ENCODE results near the gene NR3C2. TPM values are rescaled to one million over a fixed set of nuclear protein-coding genes. Genes with fewer than 3 reads are reported as not detected.

NR3C2 gene
- total RNA-seq, 1 donor from 2014 or later: 0.79 TPM

GRCh38 chr4:148349153-148349552, 93.1 kb downstream of the NR3C2 start:
- no peak for FAIRE-seq
- Histone ChIP-seq H3K27me3 (ENCODE audit: control insufficient read depth, insufficient read depth, low read length) (no peaks in the 10 kb centered on the region), H3K4me3 (ENCODE audit: low read depth, low read length) (no peak overlapping the region), H3K36me3 (ENCODE audit: control insufficient read depth, insufficient read depth, low read length) (no peaks in the 10 kb centered on the region)
- DNase-seq (ENCODE audit: low read depth): no peak
- no peak for TF ChIP-seq CTCF (IDR thresholded peaks at IDR 0.05; ENCODE audit: insufficient read depth, low read length, severe bottlenecking)

- FAIRE-seq (no peak), DNase-seq (ENCODE audit: low read depth) (peak; percentile 5)
- Histone ChIP-seq H3K36me3 (ENCODE audit: control insufficient read depth, insufficient read depth, low read length) (no peaks in the 10 kb centered on the region), H3K4me3 (ENCODE audit: low read depth, low read length) (no peak overlapping the region), H3K27me3 (ENCODE audit: control insufficient read depth, insufficient read depth, low read length) (no peaks in the 10 kb centered on the region)
- no peak for TF ChIP-seq CTCF (IDR thresholded peaks at IDR 0.05; ENCODE audit: insufficient read depth, low read length, severe bottlenecking)
Measured at GRCh38 chr4:148346657-148347056, 95.6 kb downstream of the NR3C2 start.

GRCh38 chr4:148345509-148345908, 96.7 kb downstream of the NR3C2 start:
- DNase-seq (ENCODE audit: low read depth) (no peak), FAIRE-seq (no peak)
- H3K27me3 ChIP-seq (ENCODE audit: control insufficient read depth, insufficient read depth, low read length): no peaks in the 10 kb centered on the region
- H3K4me3 ChIP-seq (ENCODE audit: low read depth, low read length): no peak overlapping the region
- TF ChIP-seq CTCF (IDR thresholded peaks at IDR 0.05; ENCODE audit: insufficient read depth, low read length, severe bottlenecking): no peak
- H3K36me3 ChIP-seq (ENCODE audit: control insufficient read depth, insufficient read depth, low read length): no peaks in the 10 kb centered on the region

- Histone ChIP-seq H3K36me3 (ENCODE audit: control insufficient read depth, insufficient read depth, low read length) (no peaks in the 10 kb centered on the region), H3K27me3 (ENCODE audit: control insufficient read depth, insufficient read depth, low read length) (no peaks in the 10 kb centered on the region), H3K4me3 (ENCODE audit: low read depth, low read length) (no peak overlapping the region)
- no peak for TF ChIP-seq CTCF (IDR thresholded peaks at IDR 0.05; ENCODE audit: insufficient read depth, low read length, severe bottlenecking)
- DNase-seq (ENCODE audit: low read depth) (no peak), FAIRE-seq (no peak)
Measured at GRCh38 chr4:148344941-148345340, 97.3 kb downstream of the NR3C2 start.

GRCh38 chr4:148344352-148344751, 97.9 kb downstream of the NR3C2 start:
- no peak for FAIRE-seq
- TF ChIP-seq CTCF (IDR thresholded peaks at IDR 0.05; ENCODE audit: insufficient read depth, low read length, severe bottlenecking): no peak
- DNase-seq (ENCODE audit: low read depth): peak; percentile 13

GRCh38 chr4:148341980-148342800, 100.0 kb downstream of the NR3C2 start:
- no peak overlapping the region for H3K4me3 ChIP-seq (ENCODE audit: low read depth, low read length)
- no peak for TF ChIP-seq CTCF (IDR thresholded peaks at IDR 0.05; ENCODE audit: insufficient read depth, low read length, severe bottlenecking)
- FAIRE-seq (no peak), DNase-seq (ENCODE audit: low read depth) (no peak)
- H3K36me3 ChIP-seq (ENCODE audit: control insufficient read depth, insufficient read depth, low read length): no peaks in the 10 kb centered on the region
- H3K27me3 ChIP-seq (ENCODE audit: control insufficient read depth, insufficient read depth, low read length): no peaks in the 10 kb centered on the region

More at GRCh38 chr4:148344352-148344751, 97.9 kb downstream of the NR3C2 start:
- Histone ChIP-seq H3K27me3 (ENCODE audit: control insufficient read depth, insufficient read depth, low read length) (no peaks in the 10 kb centered on the region), H3K36me3 (ENCODE audit: control insufficient read depth, insufficient read depth, low read length) (no peaks in the 10 kb centered on the region), H3K4me3 (ENCODE audit: low read depth, low read length) (no peak overlapping the region)
